Activated CD8-positive, alpha-beta memory T cell treated with anti-CD3 and anti-CD28 coated beads for 4 hours (primary cell): ENCODE measurements around the gene SLC10A7.
"Not testable (repeated sequence)": the region's sequence is repeated elsewhere in the genome, so short reads cannot be mapped to it uniquely, and the experiment has no call there.

Source experiments
- DNase-seq, 2 donors: peaks; one replicate each; pipeline ENCODE4 v3.0.0-alpha.2; 2020; ENCODE audit warnings: low read depth in 2 of 2

The SLC10A7 gene

DNA sequence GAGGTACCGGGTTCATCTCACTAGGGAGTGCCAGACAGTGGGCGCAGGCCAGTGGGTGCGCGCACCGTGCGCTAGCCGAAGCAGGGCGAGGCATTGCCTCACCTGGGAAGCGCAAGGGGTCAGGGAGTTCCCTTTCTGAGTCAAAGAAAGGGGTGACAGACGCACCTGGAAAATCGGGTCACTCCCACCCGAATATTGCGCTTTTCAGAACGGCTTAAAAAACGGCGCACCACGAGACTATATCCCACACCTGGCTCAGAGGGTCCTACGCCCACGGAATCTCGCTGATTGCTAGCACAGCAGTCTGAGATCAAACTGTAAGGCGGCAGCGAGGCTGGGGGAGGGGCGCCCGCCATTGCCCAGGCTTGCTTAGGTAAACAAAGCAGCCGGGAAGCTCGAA, 171.6 kb downstream of the SLC10A7 start:
- DNase-seq: not testable (repeated sequence)

DNA sequence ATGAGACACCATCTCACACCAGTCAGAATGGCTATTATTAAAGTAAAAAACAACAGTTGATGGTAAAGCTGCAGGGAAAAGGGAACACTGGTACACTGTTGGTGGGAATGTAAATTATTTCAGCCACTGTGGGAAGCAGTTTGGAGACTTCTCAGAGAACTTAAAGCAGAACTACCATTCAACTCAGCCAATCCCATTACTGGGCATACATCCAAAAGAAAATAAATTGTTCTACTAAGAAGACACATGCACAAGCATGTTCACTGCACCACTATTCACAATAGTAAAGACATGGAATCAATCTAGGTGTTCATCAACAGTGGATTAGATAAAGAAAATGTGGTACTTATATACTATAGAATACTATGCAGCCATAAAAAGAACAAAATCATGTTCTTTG, 172.4 kb downstream of the SLC10A7 start:
- DNase-seq: no peak

DNA sequence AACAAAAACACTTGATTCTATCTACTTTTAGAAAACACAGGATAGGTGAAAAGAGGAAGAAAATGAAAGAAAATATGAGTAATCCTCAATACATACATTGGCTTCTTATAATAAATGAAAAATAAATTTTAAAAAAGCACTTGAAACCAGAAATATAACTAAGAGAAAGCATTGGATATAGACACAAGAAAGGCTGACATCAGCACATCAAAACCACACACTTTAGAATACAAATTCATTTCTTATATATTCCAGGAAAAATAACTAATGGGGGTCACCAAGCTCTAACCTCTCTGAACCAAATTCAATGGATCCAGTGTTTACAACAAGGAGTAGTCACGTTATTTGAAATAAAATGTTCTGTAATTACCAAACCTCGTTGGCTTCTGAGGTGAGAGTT, 173.9 kb downstream of the SLC10A7 start:
- DNase-seq: no peak

DNA sequence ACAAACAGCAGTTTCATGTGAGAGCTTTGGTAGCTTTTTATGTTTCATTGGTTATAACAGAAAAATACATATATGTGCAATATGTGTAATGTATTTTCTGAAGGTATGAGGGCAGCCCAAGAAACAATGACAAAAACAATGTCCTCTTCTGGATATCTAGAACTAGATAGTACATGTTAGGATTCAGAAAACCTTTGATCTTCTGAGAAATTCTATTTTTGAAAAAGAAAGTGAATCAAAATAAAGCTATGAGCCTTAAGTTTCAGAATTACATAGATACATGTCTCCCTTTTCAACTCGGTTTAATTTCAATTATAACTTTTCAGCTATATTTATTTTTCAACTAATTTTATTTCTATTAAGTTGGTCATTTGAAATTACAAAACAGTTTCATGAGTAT, 175.5 kb downstream of the SLC10A7 start:
- DNase-seq: no peak

DNA sequence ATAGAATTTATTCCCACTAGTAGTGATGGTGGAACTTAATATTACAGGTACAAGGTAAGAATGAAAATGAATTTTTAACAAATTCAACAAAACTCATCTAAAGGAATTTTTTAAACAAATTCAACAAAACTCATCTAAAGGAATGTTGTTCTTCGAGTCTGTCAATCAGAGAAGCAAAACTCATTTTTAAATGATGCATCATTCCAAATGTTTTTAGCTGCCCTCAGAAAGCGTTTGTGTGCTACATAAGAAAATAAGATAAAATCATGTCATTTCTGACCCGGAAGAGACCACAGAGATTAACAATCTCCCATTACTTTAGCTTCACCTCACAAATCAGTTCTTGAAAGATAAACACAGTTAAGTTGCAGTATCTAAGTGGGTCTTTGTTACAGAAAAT, 178.0 kb downstream of the SLC10A7 start:
- DNase-seq: no peak

DNA sequence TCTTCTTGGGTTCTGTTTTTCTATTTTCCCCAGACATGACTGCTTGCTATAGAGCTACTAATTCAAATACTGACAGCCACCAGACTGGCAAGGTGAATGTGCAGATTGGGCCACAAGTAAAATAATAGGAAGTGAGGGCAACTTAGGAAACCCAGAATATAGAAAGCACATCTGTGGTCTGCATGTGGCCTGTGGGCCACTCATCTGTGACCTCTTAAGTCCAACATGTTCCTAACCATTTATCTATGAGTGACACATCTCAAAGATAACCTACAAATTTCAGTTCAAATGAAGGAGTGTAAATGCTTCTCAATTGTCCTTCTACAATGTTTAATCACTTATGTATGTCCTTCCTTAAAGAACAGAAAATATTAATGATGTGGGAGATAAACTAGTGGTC, 178.5 kb downstream of the SLC10A7 start:
- DNase-seq: no peak

DNA sequence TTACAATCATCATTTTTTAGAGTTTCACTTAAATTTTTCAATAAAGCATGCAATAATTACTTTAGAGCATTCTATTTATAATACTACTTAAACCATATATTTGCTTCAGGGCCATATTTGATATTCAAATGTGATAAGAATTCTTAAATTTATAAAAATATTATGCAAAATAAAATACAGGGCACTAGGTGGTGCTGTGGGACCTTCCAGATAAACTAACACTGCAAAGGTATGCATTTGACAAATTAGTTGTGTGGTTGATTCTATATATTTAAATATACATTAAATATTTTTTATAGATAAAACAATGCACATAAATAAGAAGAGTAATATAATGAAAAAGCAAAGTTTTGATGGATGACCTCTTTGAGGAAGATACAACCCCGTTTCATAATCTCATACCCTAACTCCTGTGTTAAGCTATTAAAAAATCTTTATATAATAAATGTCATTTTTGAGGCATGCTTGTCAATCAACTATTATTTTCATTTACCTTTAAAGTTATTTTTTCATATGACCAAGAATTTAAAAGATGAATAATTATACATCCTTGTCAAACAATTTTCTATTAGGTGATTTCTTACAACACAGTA, 179.0 kb downstream of the SLC10A7 start:
- no peak for DNase-seq

DNA sequence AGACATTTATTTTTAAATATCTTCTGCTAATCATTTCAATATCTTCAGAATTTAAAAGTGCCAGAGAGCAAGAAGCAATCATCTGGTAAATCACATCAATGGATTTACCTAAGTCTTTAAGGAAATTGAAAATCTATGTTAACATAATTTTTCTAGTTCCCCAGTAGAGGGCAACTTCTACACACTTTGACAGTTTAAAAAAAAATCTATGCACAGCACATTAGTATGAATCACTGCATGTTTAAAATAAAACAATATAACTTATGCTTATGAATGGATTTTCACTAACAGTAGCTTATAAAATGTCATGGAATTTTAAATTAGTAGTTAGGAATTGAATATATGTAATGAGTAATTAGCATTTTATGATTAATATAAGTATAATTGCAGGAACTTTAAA, 180.9 kb downstream of the SLC10A7 start:
- no peak for DNase-seq

DNA sequence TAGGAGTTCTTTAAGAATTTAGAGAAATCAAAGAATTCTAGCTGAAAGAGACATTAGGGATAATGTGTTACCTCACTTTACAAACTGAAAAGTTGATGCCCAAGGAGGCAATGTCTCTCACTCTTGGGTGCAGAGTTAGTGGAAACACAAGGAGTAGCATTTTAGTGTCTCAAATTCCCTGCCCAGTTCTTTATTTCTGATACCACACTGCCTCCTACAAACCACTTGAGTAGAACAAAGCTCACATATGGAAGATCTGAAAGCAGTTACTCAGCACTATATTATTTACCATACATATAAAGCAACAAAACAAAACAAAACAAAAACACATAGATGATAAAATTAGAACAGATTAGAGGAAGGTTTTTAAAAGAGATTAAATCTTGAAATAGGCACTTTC, 183.2 kb downstream of the SLC10A7 start:
- no peak for DNase-seq

DNA sequence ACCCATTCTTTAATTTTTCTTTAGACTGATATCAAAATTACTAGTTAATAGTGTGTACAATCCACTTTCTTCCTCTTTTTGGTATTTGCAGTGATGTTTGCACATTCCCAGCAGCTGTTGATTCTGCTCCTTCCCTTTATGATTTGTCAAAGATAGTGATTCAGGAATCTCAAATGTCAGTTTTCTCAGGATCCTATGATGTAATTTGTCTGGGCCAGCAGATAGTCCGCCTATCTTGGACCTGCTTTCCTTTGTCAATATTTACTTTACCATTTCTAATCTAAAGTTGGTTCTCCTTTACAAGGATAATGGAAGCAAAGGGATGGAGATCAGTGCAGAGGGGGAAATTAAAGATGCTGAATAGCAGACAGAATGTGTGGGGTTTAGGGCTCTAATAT, 185.3 kb downstream of the SLC10A7 start:
- no peak for DNase-seq

DNA sequence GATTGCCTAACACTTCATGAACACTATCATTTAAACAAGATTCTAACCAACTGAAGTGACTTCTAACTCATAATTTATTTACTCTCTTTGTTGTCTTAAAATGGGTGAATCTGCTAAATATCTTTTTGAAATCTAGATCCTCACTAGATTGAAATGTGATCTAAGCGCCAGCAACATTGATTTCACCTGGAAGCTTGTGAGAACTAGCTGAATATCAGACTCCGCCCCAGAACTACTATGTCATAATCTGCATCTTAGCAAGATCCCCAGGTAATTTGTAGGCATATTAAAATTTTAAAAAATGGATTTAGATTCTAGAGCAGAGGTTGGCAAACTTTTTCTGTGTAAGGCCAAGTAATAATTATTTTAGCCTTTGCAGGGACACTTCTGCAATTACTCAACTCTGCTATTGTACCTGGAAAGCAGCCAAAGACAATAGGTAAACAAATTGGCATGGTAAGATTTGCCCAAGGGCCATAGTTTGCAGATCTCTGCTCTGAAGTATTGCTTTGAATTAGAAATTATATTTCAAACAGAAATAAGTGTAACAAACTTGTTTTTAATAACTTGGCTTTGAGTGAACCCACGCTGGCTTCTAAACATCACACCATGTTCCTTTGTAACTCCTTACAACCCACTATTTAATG, 185.9 kb downstream of the SLC10A7 start:
- no peak for DNase-seq

DNA sequence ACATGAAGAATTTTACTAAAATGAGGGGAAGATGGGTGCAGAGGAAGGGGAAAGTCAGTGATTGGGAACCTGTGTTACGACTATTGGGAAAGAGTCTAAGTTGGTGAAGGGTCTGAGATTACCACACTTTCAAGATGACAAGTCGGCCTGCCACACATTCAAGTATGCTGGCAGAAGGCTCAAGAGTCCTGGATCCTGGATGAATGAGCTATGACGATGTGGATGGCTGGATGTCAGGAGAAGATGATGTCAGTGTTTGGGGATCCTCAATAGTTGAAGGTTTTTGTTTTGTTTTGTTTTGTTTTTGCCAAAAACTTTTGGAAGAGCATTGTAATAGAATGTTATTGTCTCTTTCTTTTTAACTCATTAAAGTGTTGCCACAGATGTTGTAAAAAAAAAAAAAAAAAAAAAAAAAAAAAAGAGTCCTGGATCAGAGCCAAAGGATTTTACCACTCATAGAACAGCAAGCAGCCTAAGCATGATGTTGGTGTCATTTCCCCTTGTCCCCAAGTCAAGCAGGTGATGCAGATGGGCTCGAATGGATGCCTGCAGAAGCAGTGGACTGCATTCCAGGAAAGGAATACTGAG, 186.8 kb downstream of the SLC10A7 start:
- no peak for DNase-seq

DNA sequence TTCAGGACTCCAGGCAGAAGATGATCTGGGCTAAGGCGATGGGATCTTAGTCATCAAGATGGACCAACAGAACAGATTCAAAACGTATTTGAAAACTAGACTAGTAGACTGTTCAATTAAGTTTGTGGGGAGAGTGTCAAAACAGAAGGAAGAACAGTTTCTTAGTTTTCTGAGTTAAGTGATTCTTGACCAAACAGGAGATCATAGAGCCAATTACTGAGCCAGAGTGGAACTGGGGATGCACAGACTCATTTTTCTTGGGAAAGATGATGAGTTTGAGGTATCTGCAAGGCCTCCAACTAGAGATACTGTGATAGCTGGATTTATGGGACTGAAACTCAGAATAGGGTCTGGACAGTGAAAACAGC, 187.9 kb downstream of the SLC10A7 start:
- no peak for DNase-seq

DNA sequence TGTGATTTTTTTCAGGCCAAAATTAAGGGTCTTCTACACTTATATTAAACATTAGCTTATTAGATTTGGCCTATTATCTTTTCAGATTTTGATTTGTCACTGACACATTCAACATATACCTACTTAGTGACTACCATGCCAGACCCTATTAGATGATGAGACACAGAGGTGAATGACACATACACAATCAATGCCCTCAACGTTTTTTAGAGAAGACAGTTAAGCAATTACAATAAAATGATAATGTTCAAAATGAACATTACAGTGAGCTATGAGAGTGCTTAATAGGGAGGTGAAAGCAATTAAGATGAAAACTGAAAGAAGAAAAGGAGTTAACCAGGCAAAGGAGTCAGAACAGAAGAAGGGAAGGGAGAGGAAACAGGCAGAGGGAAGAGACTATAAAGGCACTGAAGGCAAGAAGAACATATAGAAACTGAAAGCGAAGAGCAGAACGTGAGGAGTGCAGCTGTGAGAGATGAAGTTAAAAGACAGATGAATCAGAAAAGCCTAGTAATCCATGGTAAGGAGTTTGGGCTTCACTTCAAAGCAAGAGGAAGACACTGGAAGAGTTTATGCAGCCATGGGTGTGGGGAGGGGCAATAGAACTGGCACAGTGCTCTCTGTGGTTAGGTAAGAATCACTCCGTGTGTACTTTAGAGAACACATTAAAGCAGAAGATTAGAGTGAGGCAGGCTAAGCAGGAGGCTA, 188.4 kb downstream of the SLC10A7 start:
- no peak for DNase-seq

DNA sequence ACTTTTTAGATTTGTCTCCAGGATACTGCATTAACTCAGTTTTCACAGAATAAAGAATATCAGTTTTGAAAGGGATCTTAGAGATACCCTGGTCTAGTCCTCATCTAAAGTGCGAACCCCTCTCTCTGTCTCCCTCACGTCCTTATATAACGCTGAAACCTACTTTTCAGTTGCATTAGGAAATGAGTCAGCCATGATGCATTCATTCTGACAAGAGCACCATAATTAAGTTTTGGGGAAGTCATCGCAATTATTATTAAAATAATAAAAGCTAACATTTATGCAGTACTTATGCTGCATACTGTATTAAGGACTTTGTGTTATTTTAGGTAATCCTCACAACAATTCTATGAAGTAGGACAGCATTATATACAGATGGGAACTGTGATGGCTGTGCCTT, 191.3 kb downstream of the SLC10A7 start:
- DNase-seq: no peak

DNA sequence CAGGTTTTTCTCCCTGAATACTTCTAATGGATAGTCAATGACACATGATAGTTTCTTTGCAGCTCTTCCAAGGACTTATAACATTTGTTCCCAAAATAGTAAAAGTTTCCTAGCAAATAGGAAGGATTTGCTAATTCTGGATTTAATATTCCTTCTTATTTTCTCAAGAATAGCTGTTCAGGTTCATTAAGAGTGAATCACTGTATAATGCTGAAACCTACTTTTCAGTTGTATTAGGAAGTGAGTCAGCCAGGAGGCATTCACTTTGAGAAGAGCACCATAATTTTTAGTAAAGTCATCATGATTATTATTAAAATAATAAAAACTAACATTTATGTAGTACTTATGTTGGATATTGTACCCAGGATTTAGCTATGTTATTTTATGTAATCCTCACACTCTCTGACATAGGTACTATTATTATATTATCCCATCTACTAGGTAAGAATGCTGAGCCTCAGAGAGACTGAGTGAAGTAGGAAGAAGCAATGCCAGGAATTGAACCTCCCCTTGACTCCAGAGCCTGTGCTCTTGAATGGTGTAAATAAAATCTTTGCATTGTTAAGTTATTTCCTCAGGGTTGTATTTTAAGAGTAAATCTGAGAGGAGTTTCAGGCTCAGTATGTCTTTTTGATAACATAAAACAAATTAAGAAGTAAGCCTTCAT, 192.6 kb downstream of the SLC10A7 start:
- DNase-seq: no peak

DNA sequence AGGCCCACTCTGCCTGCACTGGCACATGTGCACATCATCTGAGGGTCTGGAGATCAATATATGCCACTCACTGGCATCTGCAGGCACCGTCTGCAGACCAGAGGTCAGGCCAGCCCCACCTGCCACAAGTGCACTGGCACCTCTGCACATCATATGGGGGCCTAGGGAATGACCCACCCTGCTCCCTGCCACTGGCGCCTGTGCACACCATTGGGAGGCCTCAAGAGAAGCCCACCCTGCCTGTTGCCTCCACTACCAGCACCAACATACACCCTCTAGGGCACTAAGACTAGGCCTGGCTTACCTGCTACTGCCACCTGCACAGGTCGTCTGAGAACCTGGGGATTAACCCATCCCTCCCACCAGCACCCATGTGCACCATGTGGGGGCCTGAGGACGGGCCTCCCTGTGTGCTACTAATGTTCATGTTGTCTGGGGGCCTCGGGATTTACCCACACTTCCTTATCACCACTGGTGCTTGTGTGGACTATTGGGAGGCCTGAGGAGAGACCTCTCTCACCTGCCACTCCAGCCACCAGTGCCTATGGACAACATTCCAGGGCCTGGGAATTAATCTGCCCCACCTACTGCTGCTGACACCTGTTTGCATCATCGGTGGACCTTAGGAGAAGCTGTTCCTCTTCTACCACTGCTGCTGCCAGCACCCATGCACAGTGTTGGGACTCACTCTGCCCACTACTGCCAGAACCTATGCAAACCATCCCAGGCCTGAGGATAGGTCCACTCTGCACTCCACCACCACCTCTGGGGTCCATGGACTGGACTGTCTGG, 193.7 kb downstream of the SLC10A7 start:
- DNase-seq: no peak

DNA sequence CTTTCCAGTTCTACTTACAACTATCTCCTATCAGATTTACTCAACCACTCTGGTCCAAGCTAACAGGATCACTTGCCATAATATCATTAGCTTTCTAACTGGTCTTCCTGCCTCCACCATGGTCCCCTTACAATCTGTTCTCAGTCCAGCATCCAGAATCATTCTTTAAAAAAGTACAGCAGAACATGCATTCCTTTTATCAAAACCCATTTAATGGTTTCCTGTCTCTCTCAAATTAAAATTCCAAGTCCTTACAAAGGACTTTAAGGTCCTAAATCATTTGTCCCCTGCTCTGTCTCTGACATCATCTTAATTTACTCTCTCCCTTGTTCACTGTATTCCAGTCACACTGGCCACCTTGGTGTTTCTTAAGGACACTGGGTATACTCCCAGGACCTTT, 202.8 kb downstream of the SLC10A7 start:
- DNase-seq: no peak

DNA sequence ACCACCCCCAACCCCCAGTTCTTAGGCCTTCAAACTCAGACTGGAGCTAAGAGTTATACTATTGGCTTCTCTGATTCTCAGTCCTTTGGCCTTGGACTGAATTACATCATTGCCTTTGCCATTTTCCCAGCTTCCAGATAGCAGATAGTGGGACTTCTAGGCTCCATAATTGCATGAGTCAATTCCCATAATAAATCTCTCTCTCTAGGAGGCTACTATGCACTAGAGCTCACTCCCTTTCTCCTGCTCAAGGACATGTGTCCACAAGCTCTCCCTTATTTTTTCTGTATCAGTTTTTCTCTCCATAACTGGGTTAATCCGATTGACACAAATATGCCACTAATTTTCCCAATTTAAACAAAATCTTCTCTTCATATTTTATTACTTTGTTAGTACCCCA, 204.0 kb downstream of the SLC10A7 start:
- no peak for DNase-seq

DNA sequence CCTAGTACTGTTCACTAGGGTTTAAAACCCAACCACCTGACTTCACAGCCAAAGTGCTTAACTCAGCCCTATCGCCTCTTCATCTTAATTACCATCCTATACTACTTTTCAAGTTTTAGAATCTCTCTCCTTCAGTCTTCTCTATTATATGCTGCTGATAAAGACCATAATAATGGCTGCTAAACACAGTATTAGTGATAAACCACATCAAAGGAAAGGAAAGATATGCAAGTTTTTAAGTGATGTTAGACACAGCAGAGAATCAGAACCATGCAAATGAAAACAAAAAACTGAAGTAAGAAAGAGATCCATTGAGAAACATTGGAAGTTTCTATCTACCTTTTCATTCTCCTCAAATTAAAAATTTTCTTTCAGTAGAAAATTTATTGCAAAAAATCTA, 206.6 kb downstream of the SLC10A7 start:
- no peak for DNase-seq

DNA sequence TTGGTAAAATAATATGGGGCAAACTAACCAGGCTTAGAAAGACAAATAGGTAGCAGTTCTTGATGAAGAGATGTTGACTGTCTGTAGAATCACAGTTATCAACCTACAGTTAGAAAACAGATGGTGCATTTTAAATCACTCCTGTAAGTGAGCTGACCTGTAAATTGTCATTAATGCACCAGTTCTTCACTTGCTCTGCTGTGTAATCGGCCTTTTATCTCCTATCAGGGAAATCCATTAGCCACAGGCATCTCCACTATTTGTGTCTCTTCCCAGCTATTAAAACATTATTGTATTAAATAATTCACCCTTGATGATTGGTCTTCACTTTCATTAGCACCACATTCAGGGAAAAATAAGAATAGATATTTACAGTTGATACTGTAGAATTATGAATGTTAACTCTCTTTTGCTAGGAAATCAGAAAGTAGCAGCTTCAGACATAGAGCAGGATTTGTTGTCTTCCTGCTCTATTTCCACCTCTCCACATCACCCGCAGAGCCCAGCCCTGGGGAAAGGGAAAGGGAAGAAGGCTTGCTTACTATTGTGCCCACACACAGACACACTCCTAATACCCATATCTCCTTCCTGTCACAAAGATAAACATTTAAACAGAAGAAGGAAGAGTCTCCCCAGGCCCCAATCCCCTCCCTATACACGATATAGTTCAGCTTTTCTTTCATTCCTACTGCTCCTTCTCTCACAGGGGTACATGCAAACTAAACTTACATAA, 210.3 kb downstream of the SLC10A7 start:
- no peak for DNase-seq
